ENCODE data around the gene BCR. TPM values are rescaled to one million over a fixed set of nuclear protein-coding genes. Genes with fewer than 3 reads are reported as not detected.
"Not testable (repeated sequence)": the region's sequence is repeated elsewhere in the genome, so short reads cannot be mapped to it uniquely, and the experiment has no call there.

Gene BCR
- total and polyA plus RNA-seq, 2 donors = 17.9 to 22.8 TPM

- WGBS = 90% methylated on average over 9 of the region's 10 CpGs
Measured at GRCh38 chr22:23307511-23307910, 127.2 kb downstream of the BCR start.

GRCh38 chr22:23309261-23309660 is 129.0 kb downstream of the BCR start:
- peaks cover 7 to 33% of the 10 kb centered on the region in 2 donors for H3K36me3 ChIP-seq (ENCODE audit: control insufficient read depth in 2 of 2, insufficient read depth in 2 of 2, low read length in 1 of 2)
- not testable (repeated sequence) for H3K27ac ChIP-seq (ENCODE audit: low read depth in 1 of 2, low read length in 1 of 2); H3K9me3 ChIP-seq (ENCODE audit: control insufficient read depth in 2 of 2, insufficient read depth in 1 of 2, low read length in 1 of 2); DNase-seq (ENCODE audit: low read depth in 6 of 9, low spot score in 9 of 9); H3K4me1 ChIP-seq (ENCODE audit: control insufficient read depth in 2 of 2, insufficient read depth in 2 of 2, low read length in 2 of 2); H3K4me3 ChIP-seq (ENCODE audit: low read length in 2 of 2); H3K27me3 ChIP-seq (ENCODE audit: control insufficient read depth in 2 of 2, insufficient read depth in 1 of 2, low read length in 1 of 2)
- WGBS = 98% methylated on average over 9 of the region's 12 CpGs

More at GRCh38 chr22:23307511-23307910, 127.2 kb downstream of the BCR start:
- H3K4me3 ChIP-seq (ENCODE audit: low read length in 2 of 2); H3K4me1 ChIP-seq (ENCODE audit: control insufficient read depth in 2 of 2, insufficient read depth in 2 of 2, low read length in 2 of 2); DNase-seq (ENCODE audit: low read depth in 6 of 9, low spot score in 9 of 9); H3K27me3 ChIP-seq (ENCODE audit: control insufficient read depth in 2 of 2, insufficient read depth in 1 of 2, low read length in 1 of 2); H3K27ac ChIP-seq (ENCODE audit: low read depth in 1 of 2, low read length in 1 of 2); H3K9me3 ChIP-seq (ENCODE audit: control insufficient read depth in 2 of 2, insufficient read depth in 1 of 2, low read length in 1 of 2): not testable (repeated sequence)
- H3K36me3 ChIP-seq (ENCODE audit: control insufficient read depth in 2 of 2, insufficient read depth in 2 of 2, low read length in 1 of 2) = peaks cover 10 to 33% of the 10 kb centered on the region in 2 donors

GRCh38 chr22:23310443-23311097 is 130.3 kb downstream of the BCR start:
- H3K4me3 ChIP-seq (ENCODE audit: low read length in 2 of 2); H3K27ac ChIP-seq (ENCODE audit: low read depth in 1 of 2, low read length in 1 of 2); H3K9me3 ChIP-seq (ENCODE audit: control insufficient read depth in 2 of 2, insufficient read depth in 1 of 2, low read length in 1 of 2); H3K27me3 ChIP-seq (ENCODE audit: control insufficient read depth in 2 of 2, insufficient read depth in 1 of 2, low read length in 1 of 2); DNase-seq (ENCODE audit: low read depth in 6 of 9, low spot score in 9 of 9); H3K4me1 ChIP-seq (ENCODE audit: control insufficient read depth in 2 of 2, insufficient read depth in 2 of 2, low read length in 2 of 2): not testable (repeated sequence)
- 98% methylated on average over 6 of the region's 15 CpGs for WGBS
- H3K36me3 ChIP-seq (ENCODE audit: control insufficient read depth in 2 of 2, insufficient read depth in 2 of 2, low read length in 1 of 2) = peaks cover 12 to 36% of the 10 kb centered on the region in 2 donors

GRCh38 chr22:23311635-23312420 is 131.5 kb downstream of the BCR start:
- not testable (repeated sequence) for H3K27ac ChIP-seq (ENCODE audit: low read depth in 1 of 2, low read length in 1 of 2); H3K9me3 ChIP-seq (ENCODE audit: control insufficient read depth in 2 of 2, insufficient read depth in 1 of 2, low read length in 1 of 2); H3K4me3 ChIP-seq (ENCODE audit: low read length in 2 of 2); DNase-seq (ENCODE audit: low read depth in 6 of 9, low spot score in 9 of 9); H3K27me3 ChIP-seq (ENCODE audit: control insufficient read depth in 2 of 2, insufficient read depth in 1 of 2, low read length in 1 of 2); H3K4me1 ChIP-seq (ENCODE audit: control insufficient read depth in 2 of 2, insufficient read depth in 2 of 2, low read length in 2 of 2)
- H3K36me3 ChIP-seq (ENCODE audit: control insufficient read depth in 2 of 2, insufficient read depth in 2 of 2, low read length in 1 of 2) = peaks cover 9 to 29% of the 10 kb centered on the region in 2 donors
- WGBS = 97% methylated on average over 18 of the region's 18 CpGs

GRCh38 chr22:23313791-23314567 is 133.7 kb downstream of the BCR start:
- H3K27me3 ChIP-seq (ENCODE audit: control insufficient read depth in 2 of 2, insufficient read depth in 1 of 2, low read length in 1 of 2) = no peaks in the 10 kb centered on the region
- no peaks in the 10 kb centered on the region for H3K9me3 ChIP-seq (ENCODE audit: control insufficient read depth in 2 of 2, insufficient read depth in 1 of 2, low read length in 1 of 2)
- 96% methylated on average over 14 of the region's 14 CpGs for WGBS
- no peaks in the 10 kb centered on the region for H3K4me1 ChIP-seq (ENCODE audit: control insufficient read depth in 2 of 2, insufficient read depth in 2 of 2, low read length in 2 of 2)
- no peak overlapping the region for H3K4me3 ChIP-seq (ENCODE audit: low read length in 2 of 2)
- H3K27ac ChIP-seq (ENCODE audit: low read depth in 1 of 2, low read length in 1 of 2) = no peak overlapping the region
- peaks cover 9 to 28% of the 10 kb centered on the region in 2 donors for H3K36me3 ChIP-seq (ENCODE audit: control insufficient read depth in 2 of 2, insufficient read depth in 2 of 2, low read length in 1 of 2)
- DNase-seq (ENCODE audit: low read depth in 6 of 9, low spot score in 9 of 9) = no peak

- 67% methylated on average over 15 of the region's 15 CpGs for WGBS
- Histone ChIP-seq H3K27me3 (ENCODE audit: control insufficient read depth in 2 of 2, insufficient read depth in 1 of 2, low read length in 1 of 2) (no peaks in the 10 kb centered on the region), H3K4me3 (ENCODE audit: low read length in 2 of 2) (no peak overlapping the region), H3K27ac (ENCODE audit: low read depth in 1 of 2, low read length in 1 of 2) (no peak overlapping the region), H3K36me3 (ENCODE audit: control insufficient read depth in 2 of 2, insufficient read depth in 2 of 2, low read length in 1 of 2) (peaks cover 9 to 28% of the 10 kb centered on the region in 2 donors), H3K9me3 (ENCODE audit: control insufficient read depth in 2 of 2, insufficient read depth in 1 of 2, low read length in 1 of 2) (no peaks in the 10 kb centered on the region), H3K4me1 (ENCODE audit: control insufficient read depth in 2 of 2, insufficient read depth in 2 of 2, low read length in 2 of 2) (no peaks in the 10 kb centered on the region)
- peak in 7 of 9 donors; percentile 19 to 60 (median 34) for DNase-seq (ENCODE audit: low read depth in 6 of 9, low spot score in 9 of 9)
Measured at GRCh38 chr22:23315341-23315917, 135.1 kb downstream of the BCR start.

GRCh38 chr22:23316596-23316995 is 136.3 kb downstream of the BCR start:
- H3K4me3 ChIP-seq (ENCODE audit: low read length in 2 of 2); H3K27ac ChIP-seq (ENCODE audit: low read depth in 1 of 2, low read length in 1 of 2); H3K9me3 ChIP-seq (ENCODE audit: control insufficient read depth in 2 of 2, insufficient read depth in 1 of 2, low read length in 1 of 2); DNase-seq (ENCODE audit: low read depth in 6 of 9, low spot score in 9 of 9); H3K27me3 ChIP-seq (ENCODE audit: control insufficient read depth in 2 of 2, insufficient read depth in 1 of 2, low read length in 1 of 2); H3K4me1 ChIP-seq (ENCODE audit: control insufficient read depth in 2 of 2, insufficient read depth in 2 of 2, low read length in 2 of 2): not testable (repeated sequence)
- peaks cover 9 to 28% of the 10 kb centered on the region in 2 donors for H3K36me3 ChIP-seq (ENCODE audit: control insufficient read depth in 2 of 2, insufficient read depth in 2 of 2, low read length in 1 of 2)
- 96% methylated on average over 7 of the region's 11 CpGs for WGBS

- H3K27me3 ChIP-seq (ENCODE audit: control insufficient read depth in 2 of 2, insufficient read depth in 1 of 2, low read length in 1 of 2); H3K27ac ChIP-seq (ENCODE audit: low read depth in 1 of 2, low read length in 1 of 2); H3K4me3 ChIP-seq (ENCODE audit: low read length in 2 of 2); H3K9me3 ChIP-seq (ENCODE audit: control insufficient read depth in 2 of 2, insufficient read depth in 1 of 2, low read length in 1 of 2); H3K4me1 ChIP-seq (ENCODE audit: control insufficient read depth in 2 of 2, insufficient read depth in 2 of 2, low read length in 2 of 2); DNase-seq (ENCODE audit: low read depth in 6 of 9, low spot score in 9 of 9): not testable (repeated sequence)
- 97% methylated on average over 5 of the region's 9 CpGs for WGBS
- H3K36me3 ChIP-seq (ENCODE audit: control insufficient read depth in 2 of 2, insufficient read depth in 2 of 2, low read length in 1 of 2) = peaks cover 9 to 19% of the 10 kb centered on the region in 2 donors
Measured at GRCh38 chr22:23318316-23318715, 138.0 kb downstream of the BCR start.
